ENCODE data around the gene BTAF1.

DNA sequence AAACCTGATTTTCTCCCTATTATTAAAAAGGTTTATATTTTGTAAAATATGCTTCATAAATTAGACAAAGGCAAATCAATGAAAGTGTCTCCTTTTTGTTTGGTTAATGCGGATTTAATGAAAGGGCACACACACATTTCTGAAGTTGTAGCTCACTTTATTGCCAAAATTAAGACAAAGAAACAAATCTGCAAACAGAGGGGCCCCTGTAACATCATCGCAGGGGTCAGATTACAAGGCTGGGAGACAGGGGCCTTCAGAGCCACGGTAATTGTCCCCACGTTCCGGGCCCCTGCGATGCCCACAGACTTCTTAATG lies 36.7 kb upstream of the BTAF1 start:
- TF ChIP-seq POLR2AphosphoS5 (IDR thresholded peaks at IDR 0.05; ENCODE audit: low read depth, low read length) = no peak
- TF ChIP-seq POLR2A (IDR thresholded peaks at IDR 0.05; ENCODE audit: low read depth, low read length) = no peak

All from GM12892 (cell line).